Subcutaneous abdominal adipose tissue (tissue), 5 donors: ENCODE results near the gene FRS2.

Experiments
- H3K27ac ChIP-seq: one replicate; pipeline ENCODE4 v1.7.0; 2013; ENCODE audit warnings: low read depth, mild to moderate bottlenecking, inconsistent platforms, low read length, moderate library complexity
- H3K27me3 ChIP-seq, 5 donors: one replicate each; pipeline ENCODE4 v1.7.0; 2013; ENCODE audit warnings: low read length in 5 of 5, inconsistent platforms in 1 of 5; ENCODE audit not compliant: control insufficient read depth in 5 of 5, insufficient read depth in 4 of 5
- H3K36me3 ChIP-seq, 5 donors: one replicate each; pipeline ENCODE4 v1.7.0; 2013; ENCODE audit warnings: low read length in 5 of 5; ENCODE audit not compliant: control insufficient read depth in 5 of 5, insufficient read depth in 5 of 5
- H3K4me1 ChIP-seq, 5 donors: one replicate each; pipeline ENCODE4 v1.7.0; 2013; ENCODE audit warnings: low read length in 5 of 5, mild to moderate bottlenecking in 3 of 5, moderate library complexity in 1 of 5; ENCODE audit not compliant: control insufficient read depth in 5 of 5, insufficient read depth in 5 of 5
- H3K4me3 ChIP-seq, 5 donors: one replicate each; pipeline ENCODE4 v1.7.0; 2013; ENCODE audit warnings: low read length in 5 of 5, low read depth in 1 of 5
- H3K9ac ChIP-seq, 5 donors: one replicate each; pipeline ENCODE4 v1.7.0; 2013; ENCODE audit warnings: low read length in 5 of 5, mild to moderate bottlenecking in 4 of 5, moderate library complexity in 3 of 5
- H3K9me3 ChIP-seq, 5 donors: one replicate each; pipeline ENCODE4 v1.7.0; 2013; ENCODE audit warnings: low read length in 5 of 5; ENCODE audit not compliant: control insufficient read depth in 5 of 5
- donor health status: healthy.
- donor health status: healthy.
- donor health status: healthy.
- donor health status: healthy.
- donor health status: healthy.

FRS2 gene

GRCh38 chr12:69610729-69611128 lies 140.5 kb downstream of the FRS2 start, which contains the start of gene LRRC10:
TSS of gene LRRC10 (minus strand) at chr12:69610907. CDS start at chr12:69610838, 69 bp downstream.
- Histone ChIP-seq H3K36me3 (no peaks in the 10 kb centered on the region), H3K4me3 (no peak within 1 kb of the TSS), H3K4me1 (no peaks in the 10 kb centered on the region), H3K9me3 (no peaks in the 10 kb centered on the region), H3K27ac (no peak within 1 kb of the TSS), H3K27me3 (peaks cover 0 to 3% (median 0%) of the 10 kb centered on the region in 5 donors), H3K9ac (no peak within 1 kb of the TSS)

GRCh38 chr12:69613351-69613750 lies 143.2 kb downstream of the FRS2 start:
- H3K4me1 ChIP-seq, result no peaks in the 10 kb centered on the region
- H3K36me3 ChIP-seq, result no peaks in the 10 kb centered on the region
- H3K4me3 ChIP-seq, result no peak overlapping the region
- no peaks in the 10 kb centered on the region for H3K9me3 ChIP-seq
- H3K27ac ChIP-seq, result no peak overlapping the region
- no peak overlapping the region for H3K9ac ChIP-seq
- H3K27me3 ChIP-seq, result peaks cover 0 to 3% (median 0%) of the 10 kb centered on the region in 5 donors

- Histone ChIP-seq H3K36me3 (no peaks in the 10 kb centered on the region), H3K9ac (no peak overlapping the region), H3K4me1 (no peaks in the 10 kb centered on the region), H3K27me3 (peaks cover 0 to 2% (median 0%) of the 10 kb centered on the region in 5 donors), H3K9me3 (no peaks in the 10 kb centered on the region), H3K27ac (no peak overlapping the region), H3K4me3 (no peak overlapping the region)
Observed at GRCh38 chr12:69616025-69616424, 145.8 kb downstream of the FRS2 start.

GRCh38 chr12:69619050-69619449 lies 148.9 kb downstream of the FRS2 start:
- H3K4me3 ChIP-seq, result no peak overlapping the region
- peaks cover 0 to 2% (median 0%) of the 10 kb centered on the region in 5 donors for H3K27me3 ChIP-seq
- H3K4me1 ChIP-seq, result no peaks in the 10 kb centered on the region
- no peak overlapping the region for H3K27ac ChIP-seq
- no peaks in the 10 kb centered on the region for H3K9me3 ChIP-seq
- no peaks in the 10 kb centered on the region for H3K36me3 ChIP-seq
- H3K9ac ChIP-seq, result no peak overlapping the region

- Histone ChIP-seq H3K4me1 (no peaks in the 10 kb centered on the region), H3K9ac (no peak overlapping the region), H3K36me3 (no peaks in the 10 kb centered on the region), H3K27me3 (peaks cover 0 to 2% (median 0%) of the 10 kb centered on the region in 5 donors), H3K27ac (no peak overlapping the region), H3K4me3 (no peak overlapping the region), H3K9me3 (no peaks in the 10 kb centered on the region)
Observed at GRCh38 chr12:69620077-69620476, 149.9 kb downstream of the FRS2 start.

- H3K9me3 ChIP-seq, result no peaks in the 10 kb centered on the region
- H3K27ac ChIP-seq, result no peak overlapping the region
- H3K9ac ChIP-seq, result no peak overlapping the region
- H3K4me1 ChIP-seq, result no peaks in the 10 kb centered on the region
- no peak overlapping the region for H3K4me3 ChIP-seq
- no peaks in the 10 kb centered on the region for H3K36me3 ChIP-seq
- H3K27me3 ChIP-seq, result peaks cover 0 to 2% (median 0%) of the 10 kb centered on the region in 5 donors
Observed at GRCh38 chr12:69620921-69621320, 150.7 kb downstream of the FRS2 start.

- H3K4me3 ChIP-seq, result no peak overlapping the region
- no peak overlapping the region for H3K27ac ChIP-seq
- H3K36me3 ChIP-seq, result no peaks in the 10 kb centered on the region
- no peaks in the 10 kb centered on the region for H3K4me1 ChIP-seq
- H3K9me3 ChIP-seq, result no peaks in the 10 kb centered on the region
- H3K9ac ChIP-seq, result no peak overlapping the region
- H3K27me3 ChIP-seq, result peaks cover 0 to 2% (median 0%) of the 10 kb centered on the region in 5 donors
Observed at GRCh38 chr12:69621551-69621950, 151.4 kb downstream of the FRS2 start.

GRCh38 chr12:69623970-69624369 lies 153.8 kb downstream of the FRS2 start:
- Histone ChIP-seq H3K9me3 (no peaks in the 10 kb centered on the region), H3K27ac (no peak overlapping the region), H3K4me1 (no peaks in the 10 kb centered on the region), H3K4me3 (no peak overlapping the region), H3K27me3 (no peaks in the 10 kb centered on the region), H3K9ac (no peak overlapping the region), H3K36me3 (no peaks in the 10 kb centered on the region)

- H3K4me1 ChIP-seq, result no peaks in the 10 kb centered on the region
- no peak overlapping the region for H3K4me3 ChIP-seq
Observed at GRCh38 chr12:69627501-69627900, 157.3 kb downstream of the FRS2 start.

More at GRCh38 chr12:69627501-69627900, 157.3 kb downstream of the FRS2 start:
- Histone ChIP-seq H3K9ac (no peak overlapping the region), H3K36me3 (no peaks in the 10 kb centered on the region), H3K9me3 (no peaks in the 10 kb centered on the region), H3K27ac (no peak overlapping the region), H3K27me3 (no peaks in the 10 kb centered on the region)
